Urothelium cell line (cell line): Measurements from ENCODE around the gene ZFP64.
A peak's percentile ranks its signal among the peaks of the same experiment; 100 is the strongest.
"Not testable (repeated sequence)": the region's sequence is repeated elsewhere in the genome, so short reads cannot be mapped to it uniquely, and the experiment has no call there.

ENCODE experiments used
- DNase-seq: peaks from one replicate; pipeline ENCODE4 v3.0.0; 2011; ENCODE audit warnings: low spot score, mixed read lengths
- FAIRE-seq: peaks from 2 replicates; lab custom pipeline; 2011; peaks lifted over from hg19 to GRCh38; lab: Jason Lieb, UNC

Gene ZFP64

DNA sequence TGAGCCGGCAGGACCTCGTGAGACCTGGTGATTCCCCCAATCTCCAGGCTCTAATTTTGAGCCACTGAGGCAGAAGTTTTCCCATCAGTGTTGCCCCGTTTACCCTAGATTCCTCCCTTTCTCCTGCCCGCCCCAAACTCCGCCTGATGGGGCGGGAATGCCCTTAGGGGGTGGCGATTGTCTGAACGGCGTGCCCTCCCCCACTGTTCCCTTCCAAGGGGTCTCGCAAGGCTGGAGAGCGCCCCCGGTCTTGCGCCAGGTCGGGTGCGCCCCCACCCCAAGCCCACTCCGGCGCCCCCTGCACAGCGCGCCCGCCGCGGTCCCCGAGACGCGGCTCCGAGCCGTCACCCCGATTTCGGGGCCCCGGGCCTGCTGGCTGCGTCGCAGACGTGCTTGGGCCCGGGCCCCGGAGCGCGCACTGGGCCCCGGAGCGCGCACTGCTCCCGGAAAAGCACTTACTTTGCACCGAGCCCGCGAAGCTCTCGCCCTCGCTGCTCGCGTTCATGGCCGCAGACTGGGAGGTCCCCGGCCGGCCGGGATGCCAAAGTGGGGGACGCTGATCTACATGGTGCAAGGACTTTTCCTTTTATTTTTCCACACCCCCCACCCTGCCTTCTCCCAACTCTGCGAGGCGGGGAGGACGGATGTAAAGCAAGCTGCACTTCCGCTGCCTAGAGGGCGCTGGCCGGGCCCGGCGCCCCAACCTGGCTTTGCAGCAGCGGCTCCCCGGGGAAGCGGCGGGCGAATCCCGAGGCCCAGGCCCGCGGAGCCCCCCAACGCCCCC lies at the start of gene ZFP64:
Gene ZFP64, minus strand, starts transcription at position 648 of the 784 bp plus-strand sequence. Its CDS starts 143 bp downstream, at position 505.
- no peak for FAIRE-seq
- DNase-seq = peak; percentile 95

DNA sequence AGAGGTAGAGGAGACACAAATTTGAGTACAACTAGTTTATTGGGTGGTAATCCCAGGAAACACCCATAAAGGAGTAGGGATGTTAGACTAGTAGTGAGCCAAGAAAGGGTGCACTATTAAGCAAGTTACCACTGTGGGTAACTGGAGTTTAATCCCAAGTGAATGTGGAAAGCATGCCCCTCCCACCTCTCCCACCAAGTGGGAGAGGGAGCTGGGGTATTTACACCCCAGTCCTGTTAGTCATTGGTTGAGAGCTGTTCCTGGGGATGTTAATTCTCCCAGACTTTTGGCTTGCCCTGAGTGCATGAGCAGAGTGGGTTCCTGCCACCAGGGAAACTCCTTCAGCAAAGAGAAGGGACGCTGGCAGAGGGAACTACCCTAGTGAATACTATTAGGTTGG lies 49.2 kb upstream of the ZFP64 start:
- no peak for FAIRE-seq
- DNase-seq = no peak

DNA sequence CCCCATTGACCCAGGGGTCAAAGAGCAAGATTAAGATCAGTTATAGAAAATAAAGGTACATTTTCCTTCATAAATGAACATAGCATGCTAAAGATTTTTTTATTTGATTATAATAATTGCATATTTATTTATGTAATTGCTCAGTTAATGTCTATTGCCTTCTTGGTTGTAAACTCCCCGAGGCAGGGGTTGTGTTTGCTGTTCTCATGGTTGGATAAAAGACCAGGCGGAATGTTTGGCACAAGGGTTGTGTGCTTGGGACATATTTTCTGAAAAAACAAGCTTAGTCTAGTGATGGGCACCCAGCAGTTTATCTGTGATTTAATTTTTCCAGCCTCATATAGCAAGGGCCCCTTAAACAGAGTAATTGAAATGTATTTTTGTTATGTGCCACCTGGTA lies 47.5 kb upstream of the ZFP64 start:
- FAIRE-seq (no peak), DNase-seq (no peak)

GRCh38 chr20:52236292-52236691 lies 44.7 kb upstream of the ZFP64 start:
- FAIRE-seq (no peak), DNase-seq (no peak)

DNA sequence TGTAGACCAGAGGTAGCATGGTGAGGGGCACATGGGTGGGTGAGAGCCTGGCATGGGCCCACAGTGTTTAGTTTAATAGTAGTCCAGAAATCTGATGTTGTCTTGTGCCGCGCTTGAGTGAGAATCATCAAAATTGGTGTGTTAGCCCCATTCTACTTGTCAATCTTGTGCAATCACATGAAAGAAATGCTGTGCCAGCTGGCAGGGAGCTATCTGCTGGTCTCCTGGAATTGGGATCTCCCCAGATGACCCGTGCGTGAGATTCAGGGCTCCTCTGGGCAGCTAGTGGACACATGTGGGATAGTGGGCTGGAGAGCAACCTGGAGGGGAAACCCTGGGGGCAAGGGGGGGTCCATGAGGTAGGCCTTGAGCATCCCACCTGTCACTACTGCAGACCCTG lies 43.5 kb upstream of the ZFP64 start:
- DNase-seq = no peak
- no peak for FAIRE-seq

DNA sequence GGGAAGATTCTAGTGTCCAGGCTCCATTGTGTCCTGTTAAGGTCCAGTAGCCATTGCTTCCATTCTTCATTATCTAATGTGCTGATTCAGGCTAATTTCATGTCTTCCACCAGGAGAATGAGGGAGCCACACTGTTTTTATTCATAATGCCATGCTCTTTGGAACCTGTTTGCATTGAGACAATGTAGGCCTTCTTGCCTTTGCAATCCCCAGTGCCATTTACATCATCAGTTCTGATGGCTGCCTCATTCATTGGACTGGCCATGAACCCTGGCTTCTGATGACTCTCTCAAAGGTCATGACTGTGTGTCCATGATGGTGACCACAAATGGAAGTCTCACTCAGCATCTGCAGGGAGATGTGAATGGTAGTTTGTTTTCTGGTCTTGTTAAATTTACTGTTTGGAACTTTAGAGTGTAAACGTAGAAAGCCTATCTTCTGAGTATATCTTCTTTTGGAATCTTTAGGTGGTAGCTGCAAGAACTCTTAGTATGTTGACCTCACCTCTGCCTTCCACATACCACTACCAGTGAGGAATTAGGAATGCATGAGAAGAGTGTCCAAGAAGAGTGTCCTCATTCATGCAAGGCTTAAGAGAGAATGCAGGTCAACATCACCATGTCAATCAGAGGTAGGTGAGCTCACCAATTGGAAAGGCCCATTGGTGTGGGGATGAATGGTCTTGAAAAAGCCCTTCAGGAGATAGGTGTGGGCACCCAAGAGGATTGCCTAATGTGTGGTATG lies 42.9 kb upstream of the ZFP64 start:
- no peak for DNase-seq
- peak; percentile 74 for FAIRE-seq

- FAIRE-seq = no peak
- DNase-seq = no peak
These were observed 39.7 kb upstream of the ZFP64 start for GRCh38 chr20:52231230-52231746.

DNA sequence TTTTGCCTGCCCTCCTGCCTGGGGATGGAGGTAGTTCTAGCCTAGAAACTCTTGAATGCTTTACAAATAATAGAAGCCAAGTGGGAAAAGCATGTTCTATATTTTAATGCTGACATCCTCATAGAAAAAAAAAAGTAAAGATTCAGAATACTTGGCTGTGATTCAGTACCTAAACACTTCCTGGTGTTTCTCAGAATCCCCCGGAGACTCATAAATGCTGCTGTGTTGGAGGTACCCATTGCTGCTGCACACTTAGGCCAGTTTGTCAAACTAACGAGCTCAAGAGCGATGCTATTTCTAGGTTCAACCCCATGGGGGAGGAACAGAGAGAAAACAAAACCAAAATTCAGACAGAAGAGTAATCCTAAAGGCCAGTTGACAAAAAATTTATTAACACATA lies 38.8 kb upstream of the ZFP64 start:
- FAIRE-seq (no peak), DNase-seq (peak; percentile 60)

DNA sequence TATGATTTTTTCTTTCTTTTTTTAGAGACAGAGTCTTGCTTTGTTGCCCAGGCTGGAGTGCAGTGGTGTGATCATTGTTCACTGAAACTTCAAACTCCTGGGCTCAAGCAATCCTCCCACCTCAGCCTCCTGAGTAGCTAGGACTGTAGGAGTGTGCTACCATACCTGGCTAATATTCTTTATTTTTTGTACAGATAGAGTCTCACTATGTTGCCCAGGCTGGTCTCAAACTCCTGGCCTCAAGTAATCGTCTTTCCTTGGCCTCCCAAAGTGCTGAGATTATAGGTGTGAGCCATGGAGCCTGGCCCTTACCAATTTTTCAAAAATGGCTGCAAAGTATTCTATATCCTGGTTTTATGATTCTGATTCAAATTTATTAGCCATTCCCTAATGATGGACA lies 37.8 kb upstream of the ZFP64 start:
- DNase-seq, FAIRE-seq: not testable (repeated sequence)

- DNase-seq = no peak
These were observed 34.8 kb upstream of the ZFP64 start for GRCh38 chr20:52226370-52226769.

DNA sequence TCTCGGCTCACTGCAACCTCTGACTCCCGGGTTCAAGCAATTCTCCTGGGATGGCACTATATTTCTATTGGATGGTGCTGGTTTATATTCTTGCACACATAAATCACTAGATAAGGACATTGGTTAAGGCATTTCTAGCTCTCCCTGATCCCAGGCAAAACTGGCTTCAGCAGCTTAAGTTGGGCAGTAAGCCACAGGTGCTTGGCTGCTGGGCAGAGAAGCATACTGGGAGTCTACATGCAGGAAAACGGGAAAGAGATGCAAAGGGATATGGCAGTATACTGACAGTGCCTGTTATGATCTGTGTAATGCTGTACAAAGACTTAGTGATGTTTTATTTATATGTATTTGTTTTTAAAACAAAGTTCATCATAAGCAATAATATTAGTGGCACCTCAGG lies 33.3 kb upstream of the ZFP64 start:
- FAIRE-seq (no peak), DNase-seq (no peak)

More at GRCh38 chr20:52226370-52226769, 34.8 kb upstream of the ZFP64 start:
- no peak for FAIRE-seq

GRCh38 chr20:52221362-52221761 lies 29.8 kb upstream of the ZFP64 start:
- not testable (repeated sequence) for DNase-seq, FAIRE-seq

DNA sequence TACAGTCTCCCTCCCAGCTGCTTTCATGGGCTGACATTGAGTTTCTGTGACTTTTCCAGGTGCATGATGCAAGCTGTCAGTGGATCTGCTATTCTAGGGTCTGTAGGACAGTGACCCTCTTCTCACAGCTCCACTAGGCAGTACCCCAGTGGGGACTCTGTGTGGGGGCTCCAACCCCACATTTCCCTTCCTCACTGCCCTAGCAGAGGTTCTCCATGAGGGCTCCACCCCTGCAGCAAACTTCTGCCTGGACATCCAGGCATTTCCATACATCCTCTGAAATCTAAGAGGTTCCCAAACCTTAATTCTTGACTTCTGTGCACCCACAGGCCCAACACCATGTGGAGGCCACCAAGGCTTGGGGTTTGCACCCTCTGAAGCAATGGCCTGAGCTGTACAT lies 29.3 kb upstream of the ZFP64 start:
- FAIRE-seq, DNase-seq: not testable (repeated sequence)

GRCh38 chr20:52219441-52219840 lies 27.9 kb upstream of the ZFP64 start:
- DNase-seq (no peak), FAIRE-seq (no peak)

DNA sequence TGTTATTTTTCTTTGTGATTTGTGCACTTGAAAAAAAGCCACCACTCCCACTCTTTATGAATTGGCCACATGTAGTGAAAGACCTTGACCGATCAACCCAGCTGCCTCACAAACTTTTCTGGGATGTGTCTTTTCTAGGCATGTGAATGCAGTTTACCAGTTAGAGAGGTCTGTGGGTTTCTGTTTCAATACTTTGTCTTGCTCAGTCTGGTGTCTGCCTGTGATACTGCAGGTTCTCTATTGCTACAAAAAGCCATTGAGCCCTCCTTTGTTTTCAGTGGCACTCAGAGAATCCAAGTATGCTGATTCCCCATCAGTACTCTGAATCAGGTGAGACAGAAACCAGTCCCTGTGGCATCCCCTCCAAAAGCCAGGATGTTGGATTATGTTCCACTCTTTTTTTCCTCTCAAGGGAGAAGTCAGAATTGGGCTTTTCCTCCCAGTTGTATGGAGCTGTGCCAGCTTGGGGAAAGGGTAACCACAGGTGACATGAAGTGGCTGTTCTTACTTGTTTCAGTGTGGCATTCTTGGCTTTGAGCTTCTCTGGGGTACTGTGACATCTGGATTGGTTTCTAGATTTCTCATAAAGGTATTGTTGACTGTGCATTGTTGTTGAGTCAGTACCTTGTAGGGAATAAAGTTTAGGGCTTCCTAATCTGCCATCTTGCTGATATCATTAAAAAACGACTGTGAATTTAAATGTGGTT lies 26.3 kb upstream of the ZFP64 start:
- FAIRE-seq = no peak

DNA sequence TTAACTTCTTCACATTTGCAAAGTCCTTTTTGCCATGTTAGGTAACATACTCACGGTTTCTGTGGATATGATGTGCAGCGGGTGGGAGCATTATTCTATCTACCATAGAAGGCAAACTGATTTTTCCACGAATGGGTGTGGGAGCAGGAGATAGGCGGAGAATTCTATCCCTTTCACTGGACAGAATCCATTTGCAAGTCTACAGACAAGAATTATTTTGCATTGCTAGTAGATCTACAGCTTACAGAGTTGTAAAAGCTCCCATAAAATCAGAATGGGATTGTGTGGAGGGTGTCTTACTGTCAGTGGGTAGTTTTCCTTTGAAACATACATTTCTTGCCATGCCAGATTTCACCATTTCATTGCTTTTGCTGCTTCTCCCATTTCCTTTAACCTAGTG lies 22.4 kb upstream of the ZFP64 start:
- no peak for FAIRE-seq
- DNase-seq = no peak

More for the DNA sequence above, 26.3 kb upstream of the ZFP64 start:
- no peak for DNase-seq

GRCh38 chr20:52212943-52213342 lies 21.4 kb upstream of the ZFP64 start:
- DNase-seq (no peak), FAIRE-seq (no peak)

- FAIRE-seq (no peak), DNase-seq (no peak)
These were observed 18.7 kb upstream of the ZFP64 start for GRCh38 chr20:52210037-52210990.

DNA sequence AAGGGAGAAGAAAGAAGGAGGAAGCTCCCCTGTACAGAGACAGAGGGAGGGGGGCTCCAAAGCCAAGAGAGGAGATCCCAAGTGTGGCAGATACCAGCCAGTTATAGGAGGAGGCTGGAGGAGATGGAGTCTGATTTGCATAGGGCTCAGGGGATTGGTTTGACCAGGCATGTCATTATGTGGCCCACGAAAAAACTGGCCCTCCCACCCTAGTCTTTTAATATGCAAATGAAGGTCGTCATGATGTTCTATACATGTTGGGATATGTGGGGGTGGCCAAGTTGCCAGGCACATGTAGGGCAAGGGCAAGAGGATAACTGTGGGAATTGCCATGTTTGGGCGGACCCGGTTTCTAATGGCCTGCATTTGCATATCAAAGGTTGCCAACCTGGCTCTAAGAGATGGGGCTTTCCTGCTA lies 17.6 kb upstream of the ZFP64 start:
- FAIRE-seq (no peak), DNase-seq (no peak)
